Activated T-cell treated with anti-CD3 and anti-CD28 coated beads, Interleukin-2, amount 50 U/mL, for 4 hours (primary cell): ENCODE data around the gene TUBB. TPM values are rescaled to one million over a fixed set of nuclear protein-coding genes. Genes with fewer than 3 reads are reported as not detected.
A peak's percentile ranks its signal among the peaks of the same experiment; 100 is the strongest.
"Not testable (repeated sequence)": the region's sequence is repeated elsewhere in the genome, so short reads cannot be mapped to it uniquely, and the experiment has no call there.

Source experiments
- ATAC-seq, 2 donors: fragments of 200-7000 bp; cut with Tn5 transposase; one replicate each; pipeline ENCODE4 v1.10.0; 2021
- DNase-seq: peaks from one replicate; pipeline ENCODE4 v3.0.0-alpha.2; 2020
- H3K27me3 Mint-ChIP-seq: one replicate; pipeline ENCODE4 v1.8.0; 2021; ENCODE audit warnings: low read depth, mixed read lengths
- H3K36me3 Mint-ChIP-seq: one replicate; pipeline ENCODE4 v1.8.0; 2022; ENCODE audit warnings: mixed read lengths; ENCODE audit not compliant: insufficient read depth
- H3K4me1 Mint-ChIP-seq: one replicate; pipeline ENCODE4 v1.8.0; 2021; ENCODE audit warnings: low read depth, mixed read lengths
- H3K4me3 Mint-ChIP-seq: one replicate; pipeline ENCODE4 v1.8.0; 2021; ENCODE audit warnings: mild to moderate bottlenecking, moderate library complexity, mixed read lengths
- H3K9me3 Mint-ChIP-seq: one replicate; pipeline ENCODE4 v1.8.0; 2021; ENCODE audit warnings: mixed read lengths
- total RNA-seq, 3 donors: library from RNA; stranded (reverse); gene quantifications; one replicate each; pipeline ENCODE4 v1.2.1, GENCODE V29; 2021

Gene TUBB
- total RNA-seq, 3 donors from 2014 or later = 1,153 to 1,485 (median 1,301) TPM

- no peak overlapping the region for H3K4me3 Mint-ChIP-seq
- DNase-seq = no peak
- peaks cover 34% of the 10 kb centered on the region for H3K36me3 Mint-ChIP-seq
- H3K4me1 Mint-ChIP-seq = no peaks in the 10 kb centered on the region
- ATAC-seq = no peak
- H3K27me3 Mint-ChIP-seq = no peaks in the 10 kb centered on the region
- no peaks in the 10 kb centered on the region for H3K9me3 Mint-ChIP-seq
Measured at GRCh38 chr6:30700340-30700739, 19.8 kb upstream of the TUBB start.

GRCh38 chr6:30703011-30703410 is 17.1 kb upstream of the TUBB start:
- Mint-ChIP-seq H3K4me3 (no peak overlapping the region), H3K4me1 (no peaks in the 10 kb centered on the region), H3K27me3 (no peaks in the 10 kb centered on the region), H3K36me3 (peaks cover 49% of the 10 kb centered on the region), H3K9me3 (no peaks in the 10 kb centered on the region)
- ATAC-seq (no peak), DNase-seq (no peak)

GRCh38 chr6:30703821-30704220 is 16.3 kb upstream of the TUBB start:
- no peaks in the 10 kb centered on the region for H3K27me3 Mint-ChIP-seq
- H3K36me3 Mint-ChIP-seq = peaks cover 53% of the 10 kb centered on the region
- no peak overlapping the region for H3K4me3 Mint-ChIP-seq
- no peaks in the 10 kb centered on the region for H3K9me3 Mint-ChIP-seq
- no peak for ATAC-seq
- no peaks in the 10 kb centered on the region for H3K4me1 Mint-ChIP-seq
- DNase-seq = no peak

GRCh38 chr6:30705620-30706019 is 14.5 kb upstream of the TUBB start:
- DNase-seq = no peak
- Mint-ChIP-seq H3K4me1 (no peaks in the 10 kb centered on the region), H3K9me3 (no peaks in the 10 kb centered on the region), H3K27me3 (no peaks in the 10 kb centered on the region), H3K4me3 (no peak overlapping the region), H3K36me3 (peaks cover 48% of the 10 kb centered on the region)
- ATAC-seq = no peak

- Mint-ChIP-seq H3K4me3 (no peak overlapping the region), H3K27me3 (no peaks in the 10 kb centered on the region), H3K4me1 (peaks cover 7% of the 10 kb centered on the region), H3K36me3 (peaks cover 61% of the 10 kb centered on the region), H3K9me3 (no peaks in the 10 kb centered on the region)
- ATAC-seq (no peak), DNase-seq (no peak)
Measured at GRCh38 chr6:30707281-30707850, 12.8 kb upstream of the TUBB start.

GRCh38 chr6:30709101-30709868 is 10.9 kb upstream of the TUBB start:
- no peaks in the 10 kb centered on the region for H3K27me3 Mint-ChIP-seq
- DNase-seq (no peak), ATAC-seq (no peak)
- peaks cover 11% of the 10 kb centered on the region for H3K4me1 Mint-ChIP-seq
- H3K9me3 Mint-ChIP-seq = no peaks in the 10 kb centered on the region
- H3K36me3 Mint-ChIP-seq = peaks cover 62% of the 10 kb centered on the region
- no peak overlapping the region for H3K4me3 Mint-ChIP-seq

- ATAC-seq (no peak), DNase-seq (no peak)
- no peak overlapping the region for H3K4me3 Mint-ChIP-seq
- peaks cover 25% of the 10 kb centered on the region for H3K4me1 Mint-ChIP-seq
- H3K27me3 Mint-ChIP-seq = no peaks in the 10 kb centered on the region
- H3K9me3 Mint-ChIP-seq = no peaks in the 10 kb centered on the region
- peaks cover 52% of the 10 kb centered on the region for H3K36me3 Mint-ChIP-seq
Measured at GRCh38 chr6:30711758-30712380, 8.3 kb upstream of the TUBB start.

- ATAC-seq (no peak), DNase-seq (no peak)
- Mint-ChIP-seq H3K36me3 (peaks cover 49% of the 10 kb centered on the region), H3K4me1 (peaks cover 29% of the 10 kb centered on the region), H3K27me3 (no peaks in the 10 kb centered on the region), H3K4me3 (no peak overlapping the region), H3K9me3 (no peaks in the 10 kb centered on the region)
Measured at GRCh38 chr6:30712441-30712945, 7.7 kb upstream of the TUBB start.

- Mint-ChIP-seq H3K9me3 (no peaks in the 10 kb centered on the region), H3K27me3 (no peaks in the 10 kb centered on the region), H3K36me3 (peaks cover 41% of the 10 kb centered on the region), H3K4me1 (peaks cover 38% of the 10 kb centered on the region), H3K4me3 (no peak overlapping the region)
- DNase-seq (no peak), ATAC-seq (no peak)
Measured at GRCh38 chr6:30714263-30714662, 5.9 kb upstream of the TUBB start.

- no peak for ATAC-seq
- H3K4me1 Mint-ChIP-seq = peaks cover 42% of the 10 kb centered on the region
- H3K4me3 Mint-ChIP-seq = peak overlapping the region; percentile 90
- no peak for DNase-seq
- peaks cover 34% of the 10 kb centered on the region for H3K36me3 Mint-ChIP-seq
- H3K27me3 Mint-ChIP-seq = no peaks in the 10 kb centered on the region
- no peaks in the 10 kb centered on the region for H3K9me3 Mint-ChIP-seq
Measured at GRCh38 chr6:30716879-30717128, 3.3 kb upstream of the TUBB start.

GRCh38 chr6:30717129-30717844 is 2.9 kb upstream of the TUBB start, which contains the start of gene MDC1:
Gene MDC1, minus strand, starts transcription at chr6:30717281. Its CDS starts 2,106 bp downstream, at chr6:30715175.
- peak; percentile 99 for DNase-seq
- H3K27me3 Mint-ChIP-seq = no peaks in the 10 kb centered on the region

GRCh38 chr6:30717845-30718720 is 2.1 kb upstream of the TUBB start:
- H3K9me3 Mint-ChIP-seq, ATAC-seq, H3K27me3 Mint-ChIP-seq, DNase-seq: not testable (repeated sequence)
- peak overlapping the region; percentile 90 for H3K4me3 Mint-ChIP-seq
- peaks cover 40% of the 10 kb centered on the region for H3K4me1 Mint-ChIP-seq
- peaks cover 33% of the 10 kb centered on the region for H3K36me3 Mint-ChIP-seq

More at GRCh38 chr6:30717129-30717844, 2.9 kb upstream of the TUBB start, which contains the start of gene MDC1:
- Mint-ChIP-seq H3K9me3 (no peaks in the 10 kb centered on the region), H3K36me3 (peaks cover 34% of the 10 kb centered on the region), H3K4me3 (peak within 1 kb of the TSS; percentile 90), H3K4me1 (peaks cover 37% of the 10 kb centered on the region)
- ATAC-seq = peak; percentile 78 to 81

- Mint-ChIP-seq H3K27me3 (no peaks in the 10 kb centered on the region), H3K9me3 (no peaks in the 10 kb centered on the region), H3K4me3 (peak overlapping the region; percentile 99), H3K4me1 (peaks cover 52% of the 10 kb centered on the region), H3K36me3 (peaks cover 36% of the 10 kb centered on the region)
- no peak for ATAC-seq
- no peak for DNase-seq
Measured at GRCh38 chr6:30719356-30719755, 796 bp upstream of the TUBB start.
